ENCODE measurements around the gene NRAP. TPM values are rescaled to one million over a fixed set of nuclear protein-coding genes. Genes with fewer than 3 reads are reported as not detected.

The NRAP gene
- 0.13 and 0.22 TPM in 2 replicates for total RNA-seq

GRCh38 chr10:113663908-113664307, at the start of gene NRAP:
TSS of gene NRAP (minus strand) at chr10:113664041. CDS start at chr10:113663882, 159 bp downstream.

GRCh38 chr10:113679463-113680189, 15.8 kb upstream of the NRAP start, which contains the start of gene CASP7:
TSS of gene CASP7 (plus strand) at chr10:113679912. CDS start at chr10:113697494, 17,582 bp downstream.

GRCh38 chr10:113552701-113553100, 111.1 kb downstream of the NRAP start, which contains the start of gene HABP2:
TSS of gene HABP2 (plus strand) at chr10:113553053. CDS start at chr10:113553122, 69 bp downstream.

Other genes with a start within 250 kb of the NRAP start
- gene HABP2, start 111.0 kb downstream of the NRAP start, total RNA-seq, result not detected in 2 replicates
- gene CASP7, start 15.9 kb upstream of the NRAP start, total RNA-seq, result 26.1 TPM in 2 replicates
- not detected in 2 replicates for gene PLEKHS1, start 87.6 kb upstream of the NRAP start, total RNA-seq
- gene DCLRE1A, start 190.0 kb upstream of the NRAP start, total RNA-seq, result 5.5 and 6.4 TPM in 2 replicates
- 22.4 and 24.2 TPM in 2 replicates for gene NHLRC2, start 190.6 kb upstream of the NRAP start, total RNA-seq